ENCODE data around the gene P3H3.
A peak's percentile ranks its signal among the peaks of the same experiment; 100 is the strongest.

The P3H3 gene

GRCh38 chr12:6790496-6791150 is 37.6 kb upstream of the P3H3 start:
- TF ChIP-seq, protein P1, sequence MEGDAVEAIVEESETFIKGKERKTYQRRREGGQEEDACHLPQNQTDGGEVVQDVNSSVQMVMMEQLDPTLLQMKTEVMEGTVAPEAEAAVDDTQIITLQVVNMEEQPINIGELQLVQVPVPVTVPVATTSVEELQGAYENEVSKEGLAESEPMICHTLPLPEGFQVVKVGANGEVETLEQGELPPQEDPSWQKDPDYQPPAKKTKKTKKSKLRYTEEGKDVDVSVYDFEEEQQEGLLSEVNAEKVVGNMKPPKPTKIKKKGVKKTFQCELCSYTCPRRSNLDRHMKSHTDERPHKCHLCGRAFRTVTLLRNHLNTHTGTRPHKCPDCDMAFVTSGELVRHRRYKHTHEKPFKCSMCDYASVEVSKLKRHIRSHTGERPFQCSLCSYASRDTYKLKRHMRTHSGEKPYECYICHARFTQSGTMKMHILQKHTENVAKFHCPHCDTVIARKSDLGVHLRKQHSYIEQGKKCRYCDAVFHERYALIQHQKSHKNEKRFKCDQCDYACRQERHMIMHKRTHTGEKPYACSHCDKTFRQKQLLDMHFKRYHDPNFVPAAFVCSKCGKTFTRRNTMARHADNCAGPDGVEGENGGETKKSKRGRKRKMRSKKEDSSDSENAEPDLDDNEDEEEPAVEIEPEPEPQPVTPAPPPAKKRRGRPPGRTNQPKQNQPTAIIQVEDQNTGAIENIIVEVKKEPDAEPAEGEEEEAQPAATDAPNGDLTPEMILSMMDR (IDR thresholded peaks at IDR 0.05; ENCODE audit: insufficient read depth, low read depth, low read length, missing control alignments) = no peak
- no peak overlapping the region for H3K4me3 ChIP-seq (ENCODE audit: low read depth, low read length)
- no peak for DNase-seq (ENCODE audit: low read depth)

GRCh38 chr12:6791931-6792520 is 36.2 kb upstream of the P3H3 start:
- H3K4me3 ChIP-seq (ENCODE audit: low read depth, low read length) = no peak overlapping the region
- no peak for DNase-seq (ENCODE audit: low read depth)
- TF ChIP-seq, protein P1 (IDR thresholded peaks at IDR 0.05; ENCODE audit: insufficient read depth, low read depth, low read length, missing control alignments) = no peak

DNA sequence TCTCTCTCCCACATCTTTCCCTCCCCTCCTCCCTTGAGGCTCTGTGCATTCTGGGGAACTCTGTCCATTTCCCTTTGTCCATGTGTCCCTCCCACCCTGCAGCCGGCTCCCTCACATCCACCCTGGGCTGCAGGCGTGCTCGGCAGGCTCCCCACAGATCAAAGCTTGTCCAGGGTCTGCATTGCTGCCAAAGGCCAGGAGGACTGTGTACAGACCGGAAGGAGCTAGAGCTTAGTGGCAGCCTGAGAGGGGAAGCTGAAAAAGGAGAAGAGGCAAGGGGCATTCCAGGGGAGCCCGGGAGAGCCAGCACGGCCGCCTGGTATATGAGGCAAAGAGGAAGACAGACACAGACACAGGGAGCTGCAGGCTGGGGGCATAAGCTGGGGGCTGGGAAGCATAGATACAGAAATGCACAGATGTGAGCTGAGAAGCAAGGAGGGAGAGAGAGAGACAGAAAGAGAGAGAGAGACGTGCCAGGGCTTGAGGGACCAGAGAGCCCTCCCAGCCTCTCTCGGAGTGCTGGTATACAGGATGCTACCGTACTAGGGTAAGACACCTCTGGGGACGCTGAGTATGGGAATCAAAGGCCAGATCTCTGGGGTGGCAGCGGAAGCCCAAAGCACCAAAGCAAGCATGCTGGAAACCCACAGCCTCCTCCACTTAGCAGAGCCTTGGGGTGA is 35.5 kb upstream of the P3H3 start:
- peak; percentile 43 for DNase-seq (ENCODE audit: low read depth)
- TF ChIP-seq, protein P1 (IDR thresholded peaks at IDR 0.05; ENCODE audit: insufficient read depth, low read depth, low read length, missing control alignments) = no peak
- no peak overlapping the region for H3K4me3 ChIP-seq (ENCODE audit: low read depth, low read length)

GRCh38 chr12:6795088-6795487 is 33.1 kb upstream of the P3H3 start:
- H3K4me3 ChIP-seq (ENCODE audit: low read depth, low read length) = no peak overlapping the region
- no peak for DNase-seq (ENCODE audit: low read depth)
- TF ChIP-seq, protein P1 (IDR thresholded peaks at IDR 0.05; ENCODE audit: insufficient read depth, low read depth, low read length, missing control alignments) = no peak

DNA sequence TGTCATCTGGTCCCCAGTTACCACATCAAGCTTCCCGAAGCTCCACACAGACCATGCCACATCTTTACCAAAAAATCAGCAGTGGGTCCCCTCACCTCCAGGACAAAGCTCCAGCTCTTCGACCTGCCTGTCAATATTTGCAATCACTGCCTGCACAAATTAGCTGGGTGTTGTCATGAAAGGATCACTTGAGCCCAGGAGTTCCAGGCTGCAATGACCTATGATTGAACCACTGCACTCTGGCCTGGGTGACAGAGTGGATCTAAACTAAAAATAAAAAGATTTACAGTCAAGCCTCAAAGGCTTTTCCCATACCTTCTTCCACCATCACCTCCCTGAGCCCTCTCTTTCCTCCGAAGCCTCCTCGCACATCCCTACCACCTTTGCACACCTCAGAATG is 31.6 kb upstream of the P3H3 start:
- TF ChIP-seq, protein P1 (IDR thresholded peaks at IDR 0.05; ENCODE audit: insufficient read depth, low read depth, low read length, missing control alignments) = no peak

DNA sequence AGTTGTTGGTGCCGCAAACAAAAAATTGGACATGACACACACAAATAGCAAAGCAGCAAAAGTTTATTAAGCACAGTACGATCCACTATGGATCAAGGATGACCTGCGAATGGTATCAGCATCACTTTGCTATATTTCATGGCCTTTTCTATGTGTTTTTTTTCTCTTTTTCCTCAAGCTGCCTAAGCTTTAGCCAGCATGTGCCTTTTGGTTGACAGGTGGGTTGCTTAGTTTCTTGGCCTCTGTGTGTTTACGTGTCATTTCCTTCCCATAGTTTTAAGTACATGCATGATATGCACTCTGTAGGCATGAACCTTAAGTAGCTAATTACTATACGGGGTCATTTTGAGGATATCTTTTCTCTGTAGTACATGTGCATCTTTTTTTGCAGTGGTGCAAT is 29.1 kb upstream of the P3H3 start:
- no peak overlapping the region for H3K4me3 ChIP-seq (ENCODE audit: low read depth, low read length)
- no peak for DNase-seq (ENCODE audit: low read depth)
- TF ChIP-seq, protein P1 (IDR thresholded peaks at IDR 0.05; ENCODE audit: insufficient read depth, low read depth, low read length, missing control alignments) = no peak

More for the DNA sequence above, 31.6 kb upstream of the P3H3 start:
- H3K4me3 ChIP-seq (ENCODE audit: low read depth, low read length) = no peak overlapping the region
- no peak for DNase-seq (ENCODE audit: low read depth)
